BLaER1 treated with 17β-estradiol and CSF1 and Interleukin-3, amounts not matched to agents 10 nM and 100 nM (cell line): ENCODE measurements around the gene TRPC1.

Experiments
- H3K27ac ChIP-seq, 11 experiments: shearing (Covaris generic); formaldehyde crosslinking; 2 replicates each; pipeline ENCODE4 v1.8.1; 2022
- H3K27me3 ChIP-seq, 11 experiments: shearing (Covaris generic); formaldehyde crosslinking; 2 replicates each; pipeline ENCODE4 v1.8.1; 2022
- H3K36me3 ChIP-seq, 11 experiments: shearing (Covaris generic); formaldehyde crosslinking; 2 replicates each; pipeline ENCODE4 v1.8.1; 2022
- H3K4me1 ChIP-seq, 10 experiments: shearing (Covaris generic); formaldehyde crosslinking; 2 replicates each; pipeline ENCODE4 v1.8.1; 2022
- H3K4me2 ChIP-seq, 11 experiments: shearing (Covaris generic); formaldehyde crosslinking; 2 replicates each; pipeline ENCODE4 v1.8.1; 2022
- H3K4me3 ChIP-seq, 10 experiments: shearing (Covaris generic); formaldehyde crosslinking; 2 replicates each; pipeline ENCODE4 v1.8.1; 2022
- H3K9ac ChIP-seq, 11 experiments: shearing (Covaris generic); formaldehyde crosslinking; 2 replicates each; pipeline ENCODE4 v1.8.1; 2022
- H3K9me3 ChIP-seq, 11 experiments: shearing (Covaris generic); formaldehyde crosslinking; replicated peaks in 1 of 11; 2 replicates each; pipeline ENCODE4 v1.8.1; 2022
- H4K20me1 ChIP-seq, 11 experiments: shearing (Covaris generic); formaldehyde crosslinking; 2 replicates each; pipeline ENCODE4 v1.8.1; 2022
- Cebpa-rat ChIP-seq, 11 experiments: shearing (Covaris generic); IDR thresholded peaks; 2 replicates each; pipeline ENCODE4 v1.8.1; 2022

Gene TRPC1

DNA sequence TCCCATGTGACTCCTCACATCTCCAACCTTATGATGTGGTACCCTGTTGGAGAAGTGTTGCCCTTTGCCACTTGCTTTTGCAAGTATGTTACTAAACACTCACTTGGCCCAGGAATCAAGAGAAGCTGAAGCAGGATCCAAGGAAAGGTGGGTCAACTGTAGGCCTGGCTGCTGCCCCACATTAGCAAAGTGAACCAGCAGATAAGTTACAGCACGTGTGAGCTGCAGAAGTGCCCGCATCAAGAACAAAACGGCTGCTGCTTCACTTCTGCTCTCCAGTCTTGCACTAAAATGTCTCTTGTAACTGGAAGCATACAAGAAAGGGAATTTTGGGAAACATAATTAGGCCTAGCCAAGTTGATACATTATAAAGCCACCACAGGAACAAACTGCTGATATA, 85.4 kb downstream of the TRPC1 start:
- no peak for TF ChIP-seq Cebpa-rat (IDR thresholded peaks at IDR 0.05)
- H4K20me1 ChIP-seq, result no peaks in the 10 kb centered on the region
- H3K27me3 ChIP-seq, result no peaks in the 10 kb centered on the region
- H3K4me2 ChIP-seq, result no peak overlapping the region
- H3K27ac ChIP-seq, result no peak overlapping the region
- no peaks in the 10 kb centered on the region for H3K4me1 ChIP-seq
- no peak overlapping the region for H3K9ac ChIP-seq
- no peak overlapping the region for H3K4me3 ChIP-seq
- no peaks in the 10 kb centered on the region for H3K9me3 ChIP-seq
- H3K36me3 ChIP-seq, result peaks cover 0 to 5% (median 0%) of the 10 kb centered on the region in 11 experiments; a peak in 1 of 22 replicates

DNA sequence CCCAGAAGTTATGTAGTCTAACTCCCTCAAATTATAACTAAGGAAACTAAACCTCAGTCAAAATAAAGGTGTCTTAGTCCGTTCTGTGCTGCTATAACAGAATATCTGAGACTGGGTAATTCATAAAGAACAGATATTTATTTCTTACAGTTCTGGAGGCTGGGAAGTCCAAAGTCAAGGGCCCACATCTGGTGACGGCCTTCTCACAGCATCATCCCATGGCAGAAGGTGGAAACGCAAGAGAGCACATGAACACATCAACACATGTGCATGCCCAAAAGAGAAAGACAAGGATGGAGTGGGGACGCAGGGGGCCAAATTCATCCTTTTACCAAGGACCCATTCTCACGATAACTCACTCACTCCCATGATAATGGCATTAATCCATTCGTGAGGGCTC, 92.0 kb downstream of the TRPC1 start:
- no peak overlapping the region for H3K9ac ChIP-seq
- no peak overlapping the region for H3K4me2 ChIP-seq

GRCh38 chr3:142817356-142817755, 93.5 kb downstream of the TRPC1 start:
- Histone ChIP-seq H3K4me2 (no peak overlapping the region), H4K20me1 (no peaks in the 10 kb centered on the region), H3K27ac (no peak overlapping the region), H3K36me3 (no peaks in the 10 kb centered on the region), H3K4me1 (peaks cover 0 to 8% (median 0%) of the 10 kb centered on the region in 10 experiments; a peak in 5 of 20 replicates), H3K27me3 (no peaks in the 10 kb centered on the region), H3K4me3 (no peak overlapping the region), H3K9ac (no peak overlapping the region), H3K9me3 (no peaks in the 10 kb centered on the region)
- no peak for TF ChIP-seq Cebpa-rat (IDR thresholded peaks at IDR 0.05)

More for the DNA sequence above, 92.0 kb downstream of the TRPC1 start:
- no peak overlapping the region for H3K4me3 ChIP-seq
- TF ChIP-seq Cebpa-rat (IDR thresholded peaks at IDR 0.05), result no peak
- no peaks in the 10 kb centered on the region for H3K9me3 ChIP-seq
- H3K4me1 ChIP-seq, result peaks cover 0 to 8% (median 0%) of the 10 kb centered on the region in 10 experiments; a peak in 5 of 20 replicates
- H3K27ac ChIP-seq, result no peak overlapping the region
- no peaks in the 10 kb centered on the region for H3K27me3 ChIP-seq
- no peaks in the 10 kb centered on the region for H3K36me3 ChIP-seq
- no peaks in the 10 kb centered on the region for H4K20me1 ChIP-seq

- Histone ChIP-seq H3K4me3 (no peak overlapping the region), H3K4me2 (no peak overlapping the region), H4K20me1 (no peaks in the 10 kb centered on the region), H3K4me1 (peaks cover 0 to 8% (median 0%) of the 10 kb centered on the region in 10 experiments; a peak in 5 of 20 replicates), H3K36me3 (no peaks in the 10 kb centered on the region), H3K9ac (no peak overlapping the region), H3K9me3 (no peaks in the 10 kb centered on the region), H3K27ac (no peak overlapping the region), H3K27me3 (no peaks in the 10 kb centered on the region)
- no peak for TF ChIP-seq Cebpa-rat (IDR thresholded peaks at IDR 0.05)
These were observed 94.1 kb downstream of the TRPC1 start for GRCh38 chr3:142817897-142818296.

- Histone ChIP-seq H3K9me3 (no peaks in the 10 kb centered on the region), H3K27me3 (no peaks in the 10 kb centered on the region), H3K4me1 (peaks cover 0 to 8% (median 0%) of the 10 kb centered on the region in 10 experiments; a peak in 5 of 20 replicates), H3K9ac (no peak overlapping the region), H3K4me2 (no peak overlapping the region), H3K4me3 (no peak overlapping the region), H3K36me3 (no peaks in the 10 kb centered on the region), H3K27ac (no peak overlapping the region), H4K20me1 (no peaks in the 10 kb centered on the region)
- TF ChIP-seq Cebpa-rat (IDR thresholded peaks at IDR 0.05), result no peak
These were observed 94.8 kb downstream of the TRPC1 start for GRCh38 chr3:142818651-142819050.

GRCh38 chr3:142819179-142819578, 95.3 kb downstream of the TRPC1 start:
- Histone ChIP-seq H3K4me3 (no peak overlapping the region), H4K20me1 (no peaks in the 10 kb centered on the region), H3K9ac (no peak overlapping the region), H3K27me3 (no peaks in the 10 kb centered on the region), H3K27ac (no peak overlapping the region), H3K4me1 (peaks cover 0 to 8% (median 0%) of the 10 kb centered on the region in 10 experiments; a peak in 5 of 20 replicates), H3K4me2 (peak overlapping the region in 2 of 11 experiments; percentile 7 to 43; a peak in 2 of 22 replicates), H3K36me3 (no peaks in the 10 kb centered on the region), H3K9me3 (no peaks in the 10 kb centered on the region)
- TF ChIP-seq Cebpa-rat (IDR thresholded peaks at IDR 0.05), result no peak

- H3K4me2 ChIP-seq, result no peak overlapping the region
- H3K4me1 ChIP-seq, result no peaks in the 10 kb centered on the region
- no peak overlapping the region for H3K4me3 ChIP-seq
- H3K36me3 ChIP-seq, result no peaks in the 10 kb centered on the region
- no peaks in the 10 kb centered on the region for H3K9me3 ChIP-seq
- no peak for TF ChIP-seq Cebpa-rat (IDR thresholded peaks at IDR 0.05)
- H3K27ac ChIP-seq, result no peak overlapping the region
- H3K9ac ChIP-seq, result no peak overlapping the region
- H4K20me1 ChIP-seq, result no peaks in the 10 kb centered on the region
- no peaks in the 10 kb centered on the region for H3K27me3 ChIP-seq
These were observed 105.0 kb downstream of the TRPC1 start for GRCh38 chr3:142828703-142829305.

GRCh38 chr3:142837526-142837925, 113.7 kb downstream of the TRPC1 start:
- Histone ChIP-seq H4K20me1 (no peaks in the 10 kb centered on the region), H3K4me2 (no peak overlapping the region), H3K4me1 (no peaks in the 10 kb centered on the region), H3K27ac (no peak overlapping the region), H3K9me3 (no peaks in the 10 kb centered on the region), H3K4me3 (no peak overlapping the region), H3K9ac (no peak overlapping the region), H3K36me3 (no peaks in the 10 kb centered on the region), H3K27me3 (no peaks in the 10 kb centered on the region)
- no peak for TF ChIP-seq Cebpa-rat (IDR thresholded peaks at IDR 0.05)

- Histone ChIP-seq H3K36me3 (no peaks in the 10 kb centered on the region), H3K9me3 (no peaks in the 10 kb centered on the region), H4K20me1 (no peaks in the 10 kb centered on the region), H3K4me2 (no peak overlapping the region), H3K9ac (no peak overlapping the region), H3K4me3 (no peak overlapping the region), H3K27ac (no peak overlapping the region), H3K4me1 (no peaks in the 10 kb centered on the region), H3K27me3 (no peaks in the 10 kb centered on the region)
- TF ChIP-seq Cebpa-rat (IDR thresholded peaks at IDR 0.05), result no peak
These were observed 116.0 kb downstream of the TRPC1 start for GRCh38 chr3:142839831-142840230.

DNA sequence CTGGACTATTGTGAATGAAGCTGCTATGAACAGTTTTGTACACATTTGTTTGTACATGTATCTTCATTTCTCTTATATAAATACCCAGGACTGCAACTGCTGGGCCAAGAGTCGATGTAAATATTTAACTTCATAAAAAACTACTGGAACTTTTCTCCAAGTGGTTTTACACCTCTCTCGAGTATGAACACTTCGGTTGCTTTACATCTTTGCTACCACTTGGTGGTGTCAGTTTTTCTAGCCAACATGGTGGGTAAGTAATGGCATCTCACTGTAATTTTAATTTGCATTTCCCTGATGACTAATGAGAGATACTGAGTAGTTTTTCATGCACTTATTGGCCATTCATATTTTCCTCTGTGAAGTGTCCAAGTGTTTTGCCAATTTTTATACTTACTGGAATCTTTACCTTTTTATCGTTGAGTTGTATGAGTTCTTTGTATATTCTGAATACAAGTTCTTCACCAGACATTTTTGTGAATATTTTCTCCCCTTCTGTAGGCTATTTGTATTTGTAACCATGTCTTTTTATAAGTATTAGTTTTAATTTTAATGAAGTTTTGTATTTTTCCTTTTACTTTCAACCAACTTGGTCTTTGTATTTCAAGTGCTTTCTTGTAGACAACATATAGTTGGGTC, 120.6 kb downstream of the TRPC1 start:
- Histone ChIP-seq H3K36me3 (no peaks in the 10 kb centered on the region), H3K9ac (no peak overlapping the region), H3K27ac (no peak overlapping the region), H3K4me1 (peaks cover 0 to 4% (median 0%) of the 10 kb centered on the region in 10 experiments; a peak in 6 of 20 replicates), H3K4me3 (no peak overlapping the region), H3K4me2 (no peak overlapping the region), H4K20me1 (no peaks in the 10 kb centered on the region), H3K9me3 (no peaks in the 10 kb centered on the region), H3K27me3 (no peaks in the 10 kb centered on the region)
- TF ChIP-seq Cebpa-rat (IDR thresholded peaks at IDR 0.05), result no peak
